ENCODE results near the gene ENTPD8.

ENTPD8 gene

DNA sequence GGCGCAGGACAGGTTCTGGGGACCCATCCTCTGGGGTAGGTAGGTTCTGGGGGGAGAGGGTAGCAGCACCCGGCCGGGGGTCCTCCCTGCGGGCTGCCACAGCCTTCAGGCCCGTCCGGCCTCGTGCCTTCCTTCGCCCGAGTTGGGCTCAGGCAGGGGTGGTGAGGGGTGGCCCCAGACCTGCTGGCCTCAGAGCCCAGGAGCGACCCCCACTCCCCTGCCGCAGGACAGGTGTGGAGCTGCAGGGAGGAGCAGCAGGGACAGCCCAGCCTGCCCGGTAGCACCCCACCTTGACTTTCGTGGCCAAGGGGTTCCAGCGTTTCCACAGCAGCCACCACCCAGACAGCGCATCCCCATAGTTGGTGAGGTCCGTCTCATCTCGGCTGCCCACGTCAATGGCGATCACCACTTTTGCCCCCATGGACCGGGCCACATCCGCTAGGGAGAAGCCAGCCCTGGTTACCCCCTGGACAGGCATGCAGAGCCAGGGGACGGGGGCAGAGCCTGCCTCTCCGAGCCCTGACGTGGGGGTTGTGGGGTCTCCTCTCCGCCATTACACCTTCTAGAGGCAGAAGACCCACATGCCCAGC is 21.3 kb upstream of the ENTPD8 start:
- TF ChIP-seq ZBTB7A (IDR thresholded peaks at IDR 0.05; ENCODE audit: low read depth) (no peak), TAF1 (IDR thresholded peaks at IDR 0.05; ENCODE audit: low read depth) (no peak), TEAD4 (IDR thresholded peaks at IDR 0.05) (no peak), FOXM1 (IDR thresholded peaks at IDR 0.05; ENCODE audit: borderline replicate concordance, low read depth) (no peak), EGR1 (IDR thresholded peaks at IDR 0.05) (no peak), NFIC (IDR thresholded peaks at IDR 0.05) (no peak), RAD21 (IDR thresholded peaks at IDR 0.05; ENCODE audit: low read depth) (no peak), EP300 (IDR thresholded peaks at IDR 0.05; ENCODE audit: borderline replicate concordance) (no peak), CEBPB (IDR thresholded peaks at IDR 0.05) (no peak)
- TF ChIP-seq, protein P1, sequence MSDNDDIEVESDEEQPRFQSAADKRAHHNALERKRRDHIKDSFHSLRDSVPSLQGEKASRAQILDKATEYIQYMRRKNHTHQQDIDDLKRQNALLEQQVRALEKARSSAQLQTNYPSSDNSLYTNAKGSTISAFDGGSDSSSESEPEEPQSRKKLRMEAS (IDR thresholded peaks at IDR 0.05) = no peak

DNA sequence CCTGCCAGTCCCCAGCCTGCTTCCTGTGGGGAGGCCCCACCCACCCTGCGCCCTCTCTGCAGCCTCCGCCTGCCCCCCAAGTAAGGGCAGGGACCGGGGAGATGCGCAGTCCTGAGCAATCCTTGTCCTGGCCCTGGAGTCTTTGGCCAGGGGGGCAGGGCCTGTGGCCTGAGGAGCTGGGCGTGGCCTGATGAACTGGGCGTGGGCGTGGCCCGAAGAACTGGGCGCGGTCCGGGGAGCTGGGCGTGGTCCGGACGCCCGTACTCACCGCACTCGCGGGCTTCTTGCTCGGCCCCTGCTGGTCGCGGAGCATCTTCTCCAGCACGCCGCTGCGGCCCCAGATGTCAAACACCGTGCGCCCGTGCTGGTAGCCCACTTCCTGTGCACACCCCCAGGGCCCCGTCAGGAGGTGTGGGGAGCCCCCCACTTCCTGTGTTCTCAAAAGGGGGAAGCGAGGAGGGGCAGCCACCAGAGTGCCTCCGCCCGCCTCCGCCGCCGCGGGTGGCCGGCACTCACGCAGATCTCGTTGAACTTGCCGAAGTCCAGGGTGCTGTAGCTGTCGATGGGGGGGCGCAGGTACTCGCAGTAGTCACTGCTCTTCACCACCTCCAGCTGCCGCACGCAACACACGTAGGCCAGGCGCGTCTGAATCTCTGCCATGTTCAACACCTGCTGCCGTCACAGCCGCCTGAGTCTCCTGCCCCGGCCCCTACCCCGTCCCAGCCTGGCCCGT is 20.7 kb upstream of the ENTPD8 start:
- TF ChIP-seq EGR1 (IDR thresholded peaks at IDR 0.05) (0 out of 2 replicates have a peak, but pooled peaks have one; percentile 39), TCF12 (IDR thresholded peaks at IDR 0.05; ENCODE audit: low read depth) (no peak)
- TF ChIP-seq, protein P2, sequence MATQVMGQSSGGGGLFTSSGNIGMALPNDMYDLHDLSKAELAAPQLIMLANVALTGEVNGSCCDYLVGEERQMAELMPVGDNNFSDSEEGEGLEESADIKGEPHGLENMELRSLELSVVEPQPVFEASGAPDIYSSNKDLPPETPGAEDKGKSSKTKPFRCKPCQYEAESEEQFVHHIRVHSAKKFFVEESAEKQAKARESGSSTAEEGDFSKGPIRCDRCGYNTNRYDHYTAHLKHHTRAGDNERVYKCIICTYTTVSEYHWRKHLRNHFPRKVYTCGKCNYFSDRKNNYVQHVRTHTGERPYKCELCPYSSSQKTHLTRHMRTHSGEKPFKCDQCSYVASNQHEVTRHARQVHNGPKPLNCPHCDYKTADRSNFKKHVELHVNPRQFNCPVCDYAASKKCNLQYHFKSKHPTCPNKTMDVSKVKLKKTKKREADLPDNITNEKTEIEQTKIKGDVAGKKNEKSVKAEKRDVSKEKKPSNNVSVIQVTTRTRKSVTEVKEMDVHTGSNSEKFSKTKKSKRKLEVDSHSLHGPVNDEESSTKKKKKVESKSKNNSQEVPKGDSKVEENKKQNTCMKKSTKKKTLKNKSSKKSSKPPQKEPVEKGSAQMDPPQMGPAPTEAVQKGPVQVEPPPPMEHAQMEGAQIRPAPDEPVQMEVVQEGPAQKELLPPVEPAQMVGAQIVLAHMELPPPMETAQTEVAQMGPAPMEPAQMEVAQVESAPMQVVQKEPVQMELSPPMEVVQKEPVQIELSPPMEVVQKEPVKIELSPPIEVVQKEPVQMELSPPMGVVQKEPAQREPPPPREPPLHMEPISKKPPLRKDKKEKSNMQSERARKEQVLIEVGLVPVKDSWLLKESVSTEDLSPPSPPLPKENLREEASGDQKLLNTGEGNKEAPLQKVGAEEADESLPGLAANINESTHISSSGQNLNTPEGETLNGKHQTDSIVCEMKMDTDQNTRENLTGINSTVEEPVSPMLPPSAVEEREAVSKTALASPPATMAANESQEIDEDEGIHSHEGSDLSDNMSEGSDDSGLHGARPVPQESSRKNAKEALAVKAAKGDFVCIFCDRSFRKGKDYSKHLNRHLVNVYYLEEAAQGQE (IDR thresholded peaks at IDR 0.05; ENCODE audit: low read depth) = no peak

DNA sequence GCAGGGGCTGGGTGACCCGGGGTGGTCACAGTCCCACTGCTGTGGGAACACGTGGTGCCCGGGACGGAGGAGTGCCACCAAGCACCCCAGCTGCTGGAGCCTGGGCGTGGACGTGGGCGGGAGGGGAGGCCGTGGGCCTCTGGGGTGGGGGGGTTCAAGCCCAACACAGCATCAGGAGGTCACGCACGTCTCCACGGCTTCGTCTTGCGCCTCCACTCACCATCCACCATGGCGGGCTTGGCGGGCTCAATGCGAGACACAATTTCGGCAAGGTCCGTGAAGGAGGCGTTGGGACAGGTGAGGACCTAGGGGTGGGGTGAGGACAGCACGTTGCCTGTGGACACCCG is 20.1 kb upstream of the ENTPD8 start:
- TF ChIP-seq CREB1 (IDR thresholded peaks at IDR 0.05; ENCODE audit: low read depth) (no peak), RAD21 (IDR thresholded peaks at IDR 0.05; ENCODE audit: low read depth) (no peak), TCF12 (IDR thresholded peaks at IDR 0.05; ENCODE audit: low read depth) (no peak), TAF1 (IDR thresholded peaks at IDR 0.05; ENCODE audit: low read depth) (no peak), TEAD4 (IDR thresholded peaks at IDR 0.05) (no peak), NFIC (IDR thresholded peaks at IDR 0.05) (no peak), FOXM1 (IDR thresholded peaks at IDR 0.05; ENCODE audit: borderline replicate concordance, low read depth) (no peak), CEBPB (IDR thresholded peaks at IDR 0.05) (no peak), YY1 (IDR thresholded peaks at IDR 0.05; ENCODE audit: low read depth) (no peak), EGR1 (IDR thresholded peaks at IDR 0.05) (no peak)
- TF ChIP-seq, protein P3, sequence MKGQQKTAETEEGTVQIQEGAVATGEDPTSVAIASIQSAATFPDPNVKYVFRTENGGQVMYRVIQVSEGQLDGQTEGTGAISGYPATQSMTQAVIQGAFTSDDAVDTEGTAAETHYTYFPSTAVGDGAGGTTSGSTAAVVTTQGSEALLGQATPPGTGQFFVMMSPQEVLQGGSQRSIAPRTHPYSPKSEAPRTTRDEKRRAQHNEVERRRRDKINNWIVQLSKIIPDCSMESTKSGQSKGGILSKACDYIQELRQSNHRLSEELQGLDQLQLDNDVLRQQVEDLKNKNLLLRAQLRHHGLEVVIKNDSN (IDR thresholded peaks at IDR 0.05) = no peak
- TF ChIP-seq, protein P2 (IDR thresholded peaks at IDR 0.05; ENCODE audit: low read depth) = no peak
- TF ChIP-seq, protein P1 (IDR thresholded peaks at IDR 0.05) = no peak

DNA sequence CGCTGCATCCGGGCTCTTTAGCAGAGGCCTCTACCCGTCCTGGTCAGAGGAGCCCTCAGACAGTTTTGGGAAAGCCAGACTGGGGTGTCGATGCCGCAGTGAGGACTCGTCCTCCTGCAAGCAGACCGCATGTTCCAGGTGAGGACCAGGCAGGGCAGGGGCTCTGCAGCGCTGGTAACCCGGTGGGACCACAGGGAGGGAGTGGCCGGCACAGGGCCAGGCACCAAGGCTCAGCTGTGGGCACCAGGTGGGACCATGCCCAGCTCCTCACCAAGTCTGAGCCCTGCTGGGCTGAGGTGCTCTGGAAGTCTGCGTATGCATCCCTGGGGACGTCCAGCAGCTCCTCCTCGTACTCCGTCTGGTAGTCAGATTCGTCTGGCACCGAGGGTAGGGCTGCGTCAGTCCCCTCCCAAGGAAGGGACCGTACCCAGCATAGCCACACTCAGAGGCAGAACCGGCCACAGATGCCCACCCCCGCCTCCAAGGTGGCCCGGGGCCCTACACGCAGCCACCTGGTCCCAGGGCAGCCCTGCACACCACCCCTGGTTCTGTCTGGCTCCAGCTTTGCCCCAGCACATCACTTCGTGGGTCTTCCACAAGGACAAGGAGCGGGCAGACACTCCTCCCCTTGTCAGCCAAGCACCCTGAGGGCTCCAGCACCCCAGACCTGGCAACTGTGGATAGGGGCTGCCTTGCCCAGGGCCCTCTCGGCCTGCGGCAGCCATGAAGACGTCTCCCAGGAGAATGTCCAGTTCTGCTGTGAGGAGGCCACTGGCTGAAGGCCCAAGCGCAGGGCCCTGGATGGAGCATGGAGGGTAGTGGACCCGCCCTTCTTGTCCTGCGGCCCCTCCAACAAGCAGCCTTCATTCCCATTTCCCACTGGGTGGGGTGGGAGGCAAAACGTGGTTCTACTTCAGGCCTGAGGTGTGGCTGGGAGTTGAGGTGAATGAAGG is 19.5 kb upstream of the ENTPD8 start:
- TF ChIP-seq NFIC (IDR thresholded peaks at IDR 0.05) = no peak
- no peak for TF ChIP-seq TAF1 (IDR thresholded peaks at IDR 0.05; ENCODE audit: low read depth)
- TF ChIP-seq EP300 (IDR thresholded peaks at IDR 0.05; ENCODE audit: borderline replicate concordance) = no peak
- TF ChIP-seq RAD21 (IDR thresholded peaks at IDR 0.05; ENCODE audit: low read depth) = no peak
- TF ChIP-seq, protein P2 (IDR thresholded peaks at IDR 0.05; ENCODE audit: low read depth) = no peak
- TF ChIP-seq ZBTB7A (IDR thresholded peaks at IDR 0.05; ENCODE audit: low read depth) = no peak
- TF ChIP-seq TCF12 (IDR thresholded peaks at IDR 0.05; ENCODE audit: low read depth) = no peak
- TF ChIP-seq, protein P3 (IDR thresholded peaks at IDR 0.05) = no peak
- TF ChIP-seq CREB1 (IDR thresholded peaks at IDR 0.05; ENCODE audit: low read depth) = no peak
- TF ChIP-seq EGR1 (IDR thresholded peaks at IDR 0.05) = no peak
- TF ChIP-seq, protein P1 (IDR thresholded peaks at IDR 0.05) = no peak

Data from Ishikawa (cell line).